Neutrophil (primary cell): Measurements from ENCODE around the gene RRP1B.
A peak's percentile ranks its signal among the peaks of the same experiment; 100 is the strongest.

ENCODE experiments used
- H3K27ac ChIP-seq: fragments of 200-600 bp; sonication (generic); 2 replicates; pipeline ENCODE4 v1.5.1; 2016; ENCODE audit warnings: mild to moderate bottlenecking, moderate library complexity
- H3K27me3 ChIP-seq: fragments of 200-600 bp; sonication (generic); 2 replicates; pipeline ENCODE4 v1.6.0; 2016; ENCODE audit warnings: mild to moderate bottlenecking
- H3K36me3 ChIP-seq: fragments of 200-600 bp; sonication (generic); 2 replicates; pipeline ENCODE4 v1.5.1; 2017
- H3K4me1 ChIP-seq, 2 experiments: fragments of 200-600 bp in 1 of 2; sonication (generic) in 1 of 2; 1 replicate in 1 of 2; 2 replicates in 1 of 2; pipeline versions ENCODE4 v1.5.1 to v1.6.1; 2013 to 2016; ENCODE audit warnings: low read depth in 1 of 2, low read length in 1 of 2, mild to moderate bottlenecking in 1 of 2, moderate library complexity in 1 of 2; ENCODE audit not compliant: control insufficient read depth in 1 of 2, insufficient read depth in 1 of 2
- H3K4me3 ChIP-seq, 2 experiments: fragments of 200-600 bp in 1 of 2; sonication (generic) in 1 of 2; 1 replicate in 1 of 2; 2 replicates in 1 of 2; pipeline ENCODE4 v1.5.1; 2013 to 2016; ENCODE audit warnings: low read depth in 1 of 2, low read length in 1 of 2, mild to moderate bottlenecking in 1 of 2, moderate library complexity in 1 of 2
- H3K9me3 ChIP-seq: fragments of 200-600 bp; sonication (generic); 2 replicates; pipeline ENCODE4 v1.5.1; 2016
- TF ChIP-seq, protein P1 (sequence below): fragments of 200-600 bp; sonication (generic); IDR thresholded peaks from 2 replicates; pipeline ENCODE4 v1.5.1; 2016; ENCODE audit warnings: antibody characterized with exemption

RRP1B gene

DNA sequence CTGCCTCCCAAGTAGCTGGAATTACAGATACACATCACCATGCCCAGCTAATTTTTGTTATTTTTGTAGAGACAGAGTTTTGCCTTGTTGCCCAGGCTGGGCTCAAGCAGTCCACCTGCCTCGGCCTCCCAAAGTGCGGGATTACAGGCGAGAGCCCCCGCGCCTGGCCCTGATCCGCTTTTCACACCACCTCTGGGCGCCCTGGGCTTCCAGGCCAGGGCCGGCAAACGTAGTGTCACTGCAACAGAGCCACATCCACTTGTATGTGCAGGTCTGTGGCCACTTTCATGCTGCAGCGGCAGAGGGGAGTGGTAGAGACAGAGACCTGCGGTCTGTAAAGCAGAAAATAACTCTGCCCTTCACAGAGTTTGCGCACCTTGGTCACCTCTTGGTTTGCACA, 29.5 kb downstream of the RRP1B start:
- Histone ChIP-seq H3K36me3 (peaks cover 37% of the 10 kb centered on the region), H3K27ac (peak overlapping the region; percentile 64), H3K27me3 (no peaks in the 10 kb centered on the region), H3K9me3 (no peaks in the 10 kb centered on the region), H3K4me3 (no peak overlapping the region), H3K4me1 (peaks cover 14 to 20% of the 10 kb centered on the region in 2 experiments)
- TF ChIP-seq, protein P1, sequence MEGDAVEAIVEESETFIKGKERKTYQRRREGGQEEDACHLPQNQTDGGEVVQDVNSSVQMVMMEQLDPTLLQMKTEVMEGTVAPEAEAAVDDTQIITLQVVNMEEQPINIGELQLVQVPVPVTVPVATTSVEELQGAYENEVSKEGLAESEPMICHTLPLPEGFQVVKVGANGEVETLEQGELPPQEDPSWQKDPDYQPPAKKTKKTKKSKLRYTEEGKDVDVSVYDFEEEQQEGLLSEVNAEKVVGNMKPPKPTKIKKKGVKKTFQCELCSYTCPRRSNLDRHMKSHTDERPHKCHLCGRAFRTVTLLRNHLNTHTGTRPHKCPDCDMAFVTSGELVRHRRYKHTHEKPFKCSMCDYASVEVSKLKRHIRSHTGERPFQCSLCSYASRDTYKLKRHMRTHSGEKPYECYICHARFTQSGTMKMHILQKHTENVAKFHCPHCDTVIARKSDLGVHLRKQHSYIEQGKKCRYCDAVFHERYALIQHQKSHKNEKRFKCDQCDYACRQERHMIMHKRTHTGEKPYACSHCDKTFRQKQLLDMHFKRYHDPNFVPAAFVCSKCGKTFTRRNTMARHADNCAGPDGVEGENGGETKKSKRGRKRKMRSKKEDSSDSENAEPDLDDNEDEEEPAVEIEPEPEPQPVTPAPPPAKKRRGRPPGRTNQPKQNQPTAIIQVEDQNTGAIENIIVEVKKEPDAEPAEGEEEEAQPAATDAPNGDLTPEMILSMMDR = no peak

DNA sequence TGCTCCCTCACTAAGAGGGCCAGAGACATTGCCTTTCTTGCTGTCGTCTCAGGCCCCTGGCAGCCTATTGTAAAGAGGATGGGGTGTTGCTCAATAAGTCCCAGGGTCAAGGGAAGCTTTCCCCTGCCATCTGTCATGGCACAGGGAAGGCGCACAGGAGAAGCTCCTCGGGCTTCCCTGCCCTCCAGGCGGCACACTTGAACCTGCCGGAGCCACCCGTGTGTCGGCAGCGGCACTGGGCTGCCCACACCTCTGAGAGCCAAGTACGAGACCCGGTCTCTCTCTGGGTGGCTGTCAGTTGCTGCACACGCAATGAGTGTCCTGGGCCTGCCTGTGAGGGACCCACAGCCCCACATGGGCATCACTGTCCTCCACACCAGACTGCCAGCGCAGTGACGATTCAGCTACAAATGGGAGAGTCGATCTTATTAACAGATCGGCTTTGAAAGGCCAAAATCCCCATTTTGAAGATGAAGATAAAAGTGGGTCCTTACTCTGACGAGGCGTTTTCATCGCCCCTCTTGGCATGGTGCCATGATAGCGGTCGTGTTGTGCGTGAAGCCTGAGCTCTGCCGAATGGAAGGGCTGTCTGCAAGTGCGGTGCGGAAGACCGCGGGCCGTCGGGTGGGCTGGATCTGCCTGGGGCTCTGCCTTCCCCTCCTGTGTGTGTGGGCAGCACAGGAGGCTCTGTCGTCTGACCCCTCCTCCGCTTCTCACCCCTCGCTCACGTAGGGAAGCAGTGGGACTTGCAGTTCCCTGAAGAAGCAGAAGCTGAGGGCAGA, 30.4 kb downstream of the RRP1B start:
- Histone ChIP-seq H3K9me3 (no peaks in the 10 kb centered on the region), H3K36me3 (peaks cover 37% of the 10 kb centered on the region), H3K27me3 (no peaks in the 10 kb centered on the region), H3K4me1 (peaks cover 14 to 20% of the 10 kb centered on the region in 2 experiments), H3K4me3 (no peak overlapping the region), H3K27ac (no peak overlapping the region)
- TF ChIP-seq, protein P1 = no peak

DNA sequence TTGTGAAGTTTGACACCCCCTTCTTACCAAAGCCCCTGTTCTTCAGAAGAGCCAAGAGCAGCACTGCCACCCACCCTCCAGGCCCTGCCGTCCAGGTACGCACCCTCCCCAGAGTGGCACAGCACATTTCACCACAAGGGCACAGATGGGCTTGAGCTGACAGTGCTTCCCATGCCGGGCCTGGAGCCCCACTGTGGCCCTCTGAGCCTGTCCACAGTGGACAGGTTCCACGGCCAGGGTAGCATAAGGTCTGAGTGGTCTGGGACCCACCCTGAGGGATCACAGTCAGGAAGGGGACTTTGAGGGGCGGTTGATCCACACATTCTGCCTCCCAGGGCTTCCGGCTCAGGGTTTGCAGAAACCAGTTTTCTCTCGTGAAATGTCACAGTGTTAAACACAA, 31.0 kb downstream of the RRP1B start:
- H3K9me3 ChIP-seq = no peaks in the 10 kb centered on the region
- no peak overlapping the region for H3K4me3 ChIP-seq
- TF ChIP-seq, protein P1 = no peak
- H3K36me3 ChIP-seq = peaks cover 37% of the 10 kb centered on the region
- no peak overlapping the region for H3K27ac ChIP-seq
- H3K4me1 ChIP-seq = peaks cover 14 to 20% of the 10 kb centered on the region in 2 experiments
- no peaks in the 10 kb centered on the region for H3K27me3 ChIP-seq

- Histone ChIP-seq H3K27ac (no peak overlapping the region), H3K27me3 (no peaks in the 10 kb centered on the region), H3K4me3 (no peak overlapping the region), H3K36me3 (peaks cover 32% of the 10 kb centered on the region), H3K9me3 (no peaks in the 10 kb centered on the region), H3K4me1 (peaks cover 14 to 20% of the 10 kb centered on the region in 2 experiments)
- TF ChIP-seq, protein P1 = no peak
Observed at GRCh38 chr21:43691086-43691795, 31.9 kb downstream of the RRP1B start.

- peaks cover 14 to 20% of the 10 kb centered on the region in 2 experiments for H3K4me1 ChIP-seq
- H3K36me3 ChIP-seq = peaks cover 30% of the 10 kb centered on the region
- no peak overlapping the region for H3K27ac ChIP-seq
- H3K27me3 ChIP-seq = no peaks in the 10 kb centered on the region
- no peak overlapping the region for H3K4me3 ChIP-seq
- H3K9me3 ChIP-seq = no peaks in the 10 kb centered on the region
- TF ChIP-seq, protein P1 = no peak
Observed at GRCh38 chr21:43691801-43692200, 32.4 kb downstream of the RRP1B start.
